HG03565 (cell line): ENCODE data around the gene UGT1A1.

Source experiments
- ATAC-seq: cut with Tn5 transposase; IDR thresholded peaks from one replicate; pipeline ENCODE4 v1.9.1; 2021; ENCODE audit warnings: mild to moderate bottlenecking, moderate library complexity; ENCODE audit not compliant: unreplicated experiment

The UGT1A1 gene

DNA sequence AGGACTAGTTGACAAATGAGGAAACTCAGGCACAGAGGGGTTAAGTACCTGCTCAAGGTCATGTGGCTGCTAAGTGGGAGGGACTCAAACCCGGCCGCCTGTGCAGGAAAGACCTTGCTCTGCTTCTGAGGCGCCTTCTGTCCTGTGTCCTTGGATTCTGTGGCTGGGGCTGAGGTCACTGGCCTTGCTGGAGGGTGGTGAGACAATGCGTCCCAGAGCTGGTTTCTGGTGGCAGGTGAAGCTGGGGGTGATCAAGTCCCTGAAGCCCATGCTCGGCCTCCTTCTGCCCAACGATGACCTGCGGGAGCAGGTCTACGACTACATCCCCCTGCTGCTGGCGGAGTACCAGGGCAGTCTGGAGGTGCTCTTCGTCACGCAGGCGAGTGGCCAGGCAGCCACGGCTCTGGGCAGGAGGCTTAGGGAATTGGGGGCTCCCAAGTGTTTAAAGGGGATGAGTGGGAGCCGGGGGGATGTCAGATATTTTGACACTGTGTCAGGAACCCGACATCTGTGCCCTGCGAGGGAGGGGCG, 34.1 kb downstream of the UGT1A1 start:
- no peak for ATAC-seq

- ATAC-seq, result no peak
Observed at GRCh38 chr2:233795735-233796171, 35.7 kb downstream of the UGT1A1 start.

GRCh38 chr2:233796254-233796653, 36.2 kb downstream of the UGT1A1 start:
- no peak for ATAC-seq

- no peak for ATAC-seq
Observed at GRCh38 chr2:233798335-233799086, 38.4 kb downstream of the UGT1A1 start.

- ATAC-seq, result no peak
Observed at GRCh38 chr2:233799087-233799665, 39.1 kb downstream of the UGT1A1 start.

- ATAC-seq, result no peak
Observed at GRCh38 chr2:233799716-233800115, 39.6 kb downstream of the UGT1A1 start.

GRCh38 chr2:233800208-233800607, 40.1 kb downstream of the UGT1A1 start:
- no peak for ATAC-seq

DNA sequence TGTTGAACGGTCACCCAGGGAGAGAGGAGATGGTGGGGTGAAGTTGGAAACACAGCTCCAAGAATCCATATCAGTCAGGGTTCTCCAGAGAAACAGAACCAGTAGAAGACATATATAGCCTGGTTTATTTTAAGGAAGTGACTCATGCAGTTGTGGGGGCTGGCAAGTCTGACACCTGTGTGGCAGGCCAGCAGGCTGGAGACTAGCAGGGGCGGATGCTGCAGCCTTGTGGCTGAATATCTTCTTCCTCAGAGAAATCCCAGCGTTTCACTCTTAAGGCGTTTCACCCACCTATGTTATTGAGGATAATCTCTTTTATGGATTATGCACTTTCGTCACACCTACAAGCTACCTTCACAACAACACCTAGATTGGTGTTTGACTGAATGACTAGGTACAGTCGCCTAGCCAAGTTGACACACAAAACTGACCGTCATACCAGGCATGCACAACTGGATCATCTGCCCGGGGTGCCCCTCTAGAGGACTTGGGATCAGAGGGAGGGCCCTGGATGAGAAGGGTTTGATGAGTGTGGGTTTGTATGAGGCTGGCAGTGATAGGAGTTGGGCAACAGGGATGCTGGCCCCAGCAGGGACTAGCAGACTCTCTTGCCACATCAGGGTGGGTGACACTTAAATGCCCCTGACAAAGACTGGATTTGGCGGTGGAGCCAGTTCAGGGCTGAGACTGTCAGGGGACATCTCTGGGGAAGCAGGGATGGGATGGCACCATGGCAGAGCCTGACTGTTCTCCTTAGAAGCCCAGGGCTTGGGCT, 41.5 kb downstream of the UGT1A1 start:
- peak; percentile 43 for ATAC-seq

- no peak for ATAC-seq
Observed at GRCh38 chr2:233802132-233802815, 42.2 kb downstream of the UGT1A1 start.

GRCh38 chr2:233803292-233803911, 43.3 kb downstream of the UGT1A1 start:
- ATAC-seq, result no peak

GRCh38 chr2:233803994-233804393, 43.9 kb downstream of the UGT1A1 start:
- ATAC-seq, result no peak

DNA sequence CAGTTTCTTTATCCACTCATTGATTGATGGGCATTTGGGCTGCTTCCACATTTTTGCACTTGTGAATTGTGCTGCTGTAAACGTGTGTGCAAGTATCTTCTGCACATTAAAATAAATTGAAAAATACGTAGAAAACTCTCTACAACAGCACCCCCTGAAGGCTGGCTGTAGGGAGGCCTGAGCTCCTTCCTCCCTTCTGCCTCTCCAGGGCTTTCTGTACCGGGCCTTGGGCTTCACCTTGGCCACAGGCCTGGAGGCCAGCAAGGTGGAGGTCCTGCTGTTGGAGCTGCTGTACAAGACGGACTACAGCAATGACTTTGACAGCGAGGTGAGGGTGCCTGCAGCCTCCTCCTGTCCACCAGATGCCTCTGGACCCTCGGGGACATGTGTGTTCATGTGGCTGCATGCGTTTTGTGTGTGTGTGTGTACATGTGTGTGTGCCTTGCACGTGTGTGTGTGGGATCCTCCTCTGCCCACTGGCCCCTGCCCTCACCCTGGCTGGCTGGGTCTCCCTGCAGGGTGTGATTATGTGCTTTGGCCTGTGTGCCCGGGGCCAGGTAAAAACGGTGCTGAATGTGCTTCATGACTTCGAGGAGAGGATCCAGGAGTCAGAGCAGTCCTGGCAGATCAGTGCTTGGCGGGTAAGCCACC, 47.3 kb downstream of the UGT1A1 start:
- ATAC-seq, result no peak

DNA sequence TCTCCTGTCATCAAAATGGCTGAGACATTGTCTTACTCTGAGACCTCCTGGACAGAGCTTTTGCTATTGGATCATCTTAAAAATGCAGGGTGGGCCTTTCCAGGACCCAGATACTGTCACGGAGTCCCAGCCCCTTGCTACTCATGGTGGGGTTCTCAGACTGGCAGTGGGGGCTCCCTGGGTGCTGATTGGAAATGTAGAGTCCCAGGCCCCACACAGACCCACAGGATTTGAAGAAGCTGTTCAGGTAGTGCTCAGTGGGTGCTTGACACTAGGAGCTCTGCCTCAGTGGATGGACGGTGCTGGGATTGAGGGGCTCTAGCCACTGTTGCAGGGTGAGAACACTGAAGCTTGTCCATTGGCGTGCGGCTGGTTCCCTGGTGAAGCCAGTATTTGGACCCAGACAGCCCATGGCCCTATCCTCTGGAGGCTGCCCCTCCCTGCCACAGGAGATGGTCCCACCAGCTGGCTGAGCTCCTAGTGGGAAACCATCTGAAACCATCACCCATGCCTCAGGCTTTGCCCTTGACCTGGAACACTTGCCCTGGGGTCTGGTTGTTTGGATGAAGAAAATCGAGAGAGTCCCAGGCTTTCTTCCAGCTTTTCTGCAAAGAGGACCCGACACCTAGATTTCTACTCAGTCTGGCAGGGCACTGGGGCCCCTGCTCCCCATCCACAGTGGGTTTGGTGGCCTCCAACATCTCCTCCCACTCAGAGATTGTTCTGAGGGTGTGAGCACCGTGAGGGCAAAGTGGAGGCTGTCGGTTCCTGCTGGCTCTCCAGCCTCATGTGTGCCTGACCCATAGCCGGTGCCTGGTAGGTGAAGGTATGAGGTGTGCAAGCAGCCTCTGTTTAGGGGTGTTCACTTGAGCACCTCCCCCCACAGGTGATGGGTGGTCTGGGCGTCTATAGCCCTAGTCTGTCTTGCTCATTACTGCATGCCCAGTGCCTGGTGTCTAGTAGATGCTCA, 48.2 kb downstream of the UGT1A1 start:
- no peak for ATAC-seq

DNA sequence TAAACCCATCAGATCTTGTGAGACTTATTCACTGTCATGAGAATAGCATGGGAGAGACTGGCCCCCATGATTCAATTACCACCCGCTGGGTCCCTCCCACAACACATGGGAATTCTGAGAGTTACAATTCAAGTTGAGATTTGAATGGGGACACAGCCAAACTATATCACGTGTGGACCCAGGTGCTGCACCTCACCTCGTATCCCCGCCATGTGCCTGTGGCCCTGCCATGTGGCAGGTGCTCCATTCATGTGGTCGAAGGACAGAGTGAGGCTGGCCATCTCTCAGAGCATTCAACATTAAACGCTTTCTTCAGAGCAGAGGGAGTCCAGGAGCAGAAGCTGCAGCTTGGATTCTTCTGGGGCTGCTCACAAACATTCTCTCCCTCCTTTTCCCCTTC, 50.3 kb downstream of the UGT1A1 start:
- no peak for ATAC-seq

GRCh38 chr2:233811087-233811486, 51.0 kb downstream of the UGT1A1 start:
- ATAC-seq, result no peak

GRCh38 chr2:233811732-233812131, 51.7 kb downstream of the UGT1A1 start:
- no peak for ATAC-seq

DNA sequence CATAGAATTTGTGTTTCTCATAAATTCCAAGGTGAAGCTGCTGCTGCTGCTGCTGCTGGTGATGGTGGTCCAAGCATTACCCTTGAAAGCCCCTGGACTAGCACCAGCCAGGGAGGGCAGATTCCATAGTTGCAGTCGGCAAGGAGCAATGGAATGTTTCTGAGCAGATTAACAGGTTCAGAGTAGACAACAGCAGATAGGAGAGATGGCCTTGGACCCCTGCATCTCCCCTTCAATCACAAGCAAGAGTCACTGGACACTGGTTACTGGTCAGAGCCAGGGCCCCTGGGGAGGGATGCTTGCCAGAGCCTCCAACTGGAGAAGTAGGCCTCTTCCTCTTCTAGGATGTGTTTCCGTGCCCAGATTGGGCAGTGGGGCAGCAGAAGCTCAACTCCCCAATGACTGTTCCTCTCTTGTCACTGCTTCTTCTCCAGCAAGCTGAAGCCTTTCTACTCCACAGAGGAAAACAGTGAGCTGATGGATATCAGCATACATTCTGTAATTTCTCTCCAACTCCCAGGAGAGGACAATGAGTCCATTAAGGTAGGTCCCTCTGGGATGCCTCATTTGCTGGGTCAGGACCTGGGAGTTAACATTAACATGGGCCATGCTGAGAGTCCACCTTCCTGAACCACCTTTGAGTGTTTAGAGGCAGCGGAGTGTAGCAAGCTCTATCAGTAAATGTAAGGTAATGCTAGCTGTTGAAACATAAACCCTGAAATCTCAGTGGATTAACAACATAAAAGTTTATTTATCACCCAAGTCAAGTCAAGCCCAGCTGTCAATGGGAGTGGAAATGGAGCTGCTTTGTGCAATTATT, 53.4 kb downstream of the UGT1A1 start:
- ATAC-seq, result no peak
